Measurements from ENCODE around the gene VPS45.

VPS45 gene

GRCh38 chr1:150187560-150187931, 120.0 kb downstream of the VPS45 start:
- peak in 3 of 51 donors; percentile 5 to 11 (median 7) for DNase-seq

DNA sequence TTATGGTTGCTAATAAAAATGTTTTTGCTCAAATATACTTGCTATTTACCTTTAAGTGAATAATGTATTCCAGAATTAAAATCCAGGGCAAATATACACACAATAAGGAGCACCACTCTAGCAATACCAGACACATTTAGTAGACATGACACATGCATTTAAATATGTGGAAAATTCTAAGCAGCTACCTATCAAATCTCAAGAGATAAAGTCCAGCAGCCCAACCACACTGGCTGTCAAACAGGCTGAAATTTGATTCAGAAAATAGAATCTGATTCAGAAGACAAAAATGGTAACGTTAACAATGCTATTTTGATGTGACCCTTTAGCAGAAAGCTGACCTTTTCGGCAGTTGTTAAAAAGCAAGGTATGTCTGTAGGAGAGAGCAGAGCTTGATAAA, 124.4 kb downstream of the VPS45 start:
- no peak for DNase-seq

GRCh38 chr1:150194381-150195031, 126.9 kb downstream of the VPS45 start:
- no peak for DNase-seq

All from hypothalamus (tissue), 51 donors.